Fibroblast of lung (primary cell): ENCODE results near the gene ATRNL1. TPM values are rescaled to one million over a fixed set of nuclear protein-coding genes. Genes with fewer than 3 reads are reported as not detected.

Experiments
- DNase-seq, 2 donors: peaks; one replicate each; pipeline versions ENCODE4 v3.0.0 to v3.0.0-alpha.2; 2010; ENCODE audit warnings: low read depth in 2 of 2
- H2AFZ ChIP-seq: 2 replicates; pipeline ENCODE4 v1.5.1; 2012; ENCODE audit warnings: low read length, control low read depth, inconsistent platforms
- H3K27ac ChIP-seq: 2 replicates; pipeline ENCODE4 v1.5.1; 2011; ENCODE audit warnings: low read length, control low read depth; ENCODE audit not compliant: insufficient read depth
- H3K27me3 ChIP-seq: 2 replicates; pipeline ENCODE4 v1.5.1; 2011; ENCODE audit warnings: mild to moderate bottlenecking, low read length; ENCODE audit not compliant: control insufficient read depth, insufficient read depth
- H3K36me3 ChIP-seq: 2 replicates; pipeline ENCODE4 v1.5.1; 2011; ENCODE audit warnings: low read length; ENCODE audit not compliant: control insufficient read depth, insufficient read depth
- H3K4me1 ChIP-seq: 2 replicates; pipeline ENCODE4 v1.5.1; 2011; ENCODE audit warnings: low read length; ENCODE audit not compliant: control insufficient read depth, insufficient read depth; ENCODE audit errors: extremely low read depth
- H3K4me2 ChIP-seq: 2 replicates; pipeline ENCODE4 v1.5.1; 2011; ENCODE audit warnings: low read length, control low read depth; ENCODE audit not compliant: insufficient read depth; ENCODE audit errors: extremely low read depth
- H3K4me3 ChIP-seq, 4 experiments: fragments of 200-600 bp in 1 of 4; sonication (generic) in 1 of 4; replicated peaks in 1 of 4; 2 replicates each; pipeline ENCODE4 v1.5.1; 2011 to 2016; ENCODE audit warnings: low read length in 4 of 4, low read depth in 3 of 4, mild to moderate bottlenecking in 3 of 4, control low read depth in 2 of 4, inconsistent platforms in 1 of 4, mixed read lengths in 1 of 4; ENCODE audit not compliant: insufficient read depth in 1 of 4; ENCODE audit errors: control extremely low read depth in 1 of 4
- H3K79me2 ChIP-seq: 2 replicates; pipeline ENCODE4 v1.5.1; 2012; ENCODE audit warnings: mild to moderate bottlenecking, low read length, inconsistent platforms; ENCODE audit not compliant: control insufficient read depth, insufficient read depth
- H3K9ac ChIP-seq: 2 replicates; pipeline ENCODE4 v1.5.1; 2011; ENCODE audit warnings: mild to moderate bottlenecking, low read length, control low read depth; ENCODE audit not compliant: insufficient read depth
- H3K9me3 ChIP-seq: 2 replicates; pipeline ENCODE4 v1.5.1; 2012; ENCODE audit warnings: low read depth, low read length; ENCODE audit not compliant: control insufficient read depth, insufficient read depth
- H4K20me1 ChIP-seq: 2 replicates; pipeline ENCODE4 v1.5.1; 2011; ENCODE audit warnings: low read length; ENCODE audit not compliant: control insufficient read depth, insufficient read depth; ENCODE audit errors: extremely low read depth
- CTCF ChIP-seq, 2 donors: IDR thresholded peaks in 1 of 2; conservative IDR thresholded peaks in 1 of 2; 1 replicate in 1 of 2; 2 replicates in 1 of 2; pipeline ENCODE4 v1.5.1; 2011 to 2012; ENCODE audit warnings: low read length in 2 of 2, control low read depth in 1 of 2, inconsistent platforms in 1 of 2, low read depth in 1 of 2, mild to moderate bottlenecking in 1 of 2
- EZH2 ChIP-seq: IDR thresholded peaks from 2 replicates; pipeline ENCODE4 v1.5.1; 2012; ENCODE audit warnings: low read length, control low read depth, mild to moderate bottlenecking; ENCODE audit errors: missing control alignments
- polyA plus RNA-seq, 2 donors: library from polyadenylated mRNA; depleted of rRNA in 1 of 2; stranded (reverse) in 1 of 2; unstranded in 1 of 2; fragments of >200 nt; gene quantifications; 2 replicates each; pipeline ENCODE4 v1.2.1, GENCODE V29; 2011 to 2012; ENCODE audit warnings: missing spikeins in 1 of 2
- total RNA-seq: library from RNA; depleted of rRNA; stranded (reverse); fragments of >200 nt; gene quantifications from 2 replicates; pipeline ENCODE4 v1.2.1, GENCODE V29; 2014

Gene ATRNL1
- total and polyA plus RNA-seq, 2 donors (not counting 1 experiment from before 2014, with no cell fraction given) = 0.33 TPM

- H3K27ac ChIP-seq = no peak overlapping the region
- no peaks in the 10 kb centered on the region for H4K20me1 ChIP-seq
- no peaks in the 10 kb centered on the region for H3K9me3 ChIP-seq
- H3K4me3 ChIP-seq = no peak overlapping the region
- no peak overlapping the region for H3K4me2 ChIP-seq
- no peaks in the 10 kb centered on the region for H3K27me3 ChIP-seq
- no peak overlapping the region for H2AFZ ChIP-seq
- TF ChIP-seq EZH2 (no peak), CTCF (conservative IDR thresholded peaks at IDR 0.05 in 1 of 2, IDR thresholded peaks at IDR 0.05 in 1 of 2; ENCODE audit: low read depth in 1 of 2, low read length in 2 of 2) (no peak)
- no peaks in the 10 kb centered on the region for H3K79me2 ChIP-seq
- H3K4me1 ChIP-seq = no peaks in the 10 kb centered on the region
- H3K9ac ChIP-seq = no peak overlapping the region
- H3K36me3 ChIP-seq = no peaks in the 10 kb centered on the region
- peak in 1 of 2 donors; percentile 41 for DNase-seq
Measured at GRCh38 chr10:115903207-115903606, 810.0 kb downstream of the ATRNL1 start.

- Histone ChIP-seq H3K27ac (no peak overlapping the region), H3K79me2 (no peaks in the 10 kb centered on the region), H2AFZ (no peak overlapping the region), H3K4me2 (no peak overlapping the region), H3K27me3 (no peaks in the 10 kb centered on the region), H3K9me3 (no peaks in the 10 kb centered on the region), H4K20me1 (no peaks in the 10 kb centered on the region), H3K36me3 (no peaks in the 10 kb centered on the region), H3K4me3 (no peak overlapping the region), H3K9ac (no peak overlapping the region), H3K4me1 (no peaks in the 10 kb centered on the region)
- TF ChIP-seq CTCF (conservative IDR thresholded peaks at IDR 0.05 in 1 of 2, IDR thresholded peaks at IDR 0.05 in 1 of 2; ENCODE audit: low read depth in 1 of 2, low read length in 2 of 2) = no peak
- TF ChIP-seq EZH2 = no peak
- no peak for DNase-seq
Measured at GRCh38 chr10:115903845-115904244, 810.7 kb downstream of the ATRNL1 start.

GRCh38 chr10:115909037-115909436, 815.9 kb downstream of the ATRNL1 start:
- no peaks in the 10 kb centered on the region for H4K20me1 ChIP-seq
- TF ChIP-seq CTCF (conservative IDR thresholded peaks at IDR 0.05 in 1 of 2, IDR thresholded peaks at IDR 0.05 in 1 of 2; ENCODE audit: low read depth in 1 of 2, low read length in 2 of 2) (no peak), EZH2 (no peak)
- no peak overlapping the region for H2AFZ ChIP-seq
- DNase-seq = no peak
- no peaks in the 10 kb centered on the region for H3K36me3 ChIP-seq
- H3K4me3 ChIP-seq = no peak overlapping the region
- no peaks in the 10 kb centered on the region for H3K79me2 ChIP-seq
- no peaks in the 10 kb centered on the region for H3K4me1 ChIP-seq
- no peak overlapping the region for H3K4me2 ChIP-seq
- no peaks in the 10 kb centered on the region for H3K27me3 ChIP-seq
- H3K27ac ChIP-seq = no peak overlapping the region
- H3K9ac ChIP-seq = no peak overlapping the region
- no peaks in the 10 kb centered on the region for H3K9me3 ChIP-seq
